HG03045 (cell line): ENCODE data around the gene TRIM49C.
"Not testable (repeated sequence)": the region's sequence is repeated elsewhere in the genome, so short reads cannot be mapped to it uniquely, and the experiment has no call there.

ENCODE experiments used
- ATAC-seq: cut with Tn5 transposase; IDR thresholded peaks from one replicate; pipeline ENCODE4 v1.9.1; 2021; ENCODE audit warnings: mild to moderate bottlenecking, moderate library complexity; ENCODE audit not compliant: unreplicated experiment

The TRIM49C gene

GRCh38 chr11:90030806-90031205 is at the start of gene TRIM49C:
TRIM49C (plus strand) TSS chr11:90031106; CDS start chr11:90035212, 4,106 bp downstream.
- ATAC-seq: not testable (repeated sequence)

- ATAC-seq: not testable (repeated sequence)
Observed at GRCh38 chr11:90024184-90024583, 6.7 kb upstream of the TRIM49C start.

DNA sequence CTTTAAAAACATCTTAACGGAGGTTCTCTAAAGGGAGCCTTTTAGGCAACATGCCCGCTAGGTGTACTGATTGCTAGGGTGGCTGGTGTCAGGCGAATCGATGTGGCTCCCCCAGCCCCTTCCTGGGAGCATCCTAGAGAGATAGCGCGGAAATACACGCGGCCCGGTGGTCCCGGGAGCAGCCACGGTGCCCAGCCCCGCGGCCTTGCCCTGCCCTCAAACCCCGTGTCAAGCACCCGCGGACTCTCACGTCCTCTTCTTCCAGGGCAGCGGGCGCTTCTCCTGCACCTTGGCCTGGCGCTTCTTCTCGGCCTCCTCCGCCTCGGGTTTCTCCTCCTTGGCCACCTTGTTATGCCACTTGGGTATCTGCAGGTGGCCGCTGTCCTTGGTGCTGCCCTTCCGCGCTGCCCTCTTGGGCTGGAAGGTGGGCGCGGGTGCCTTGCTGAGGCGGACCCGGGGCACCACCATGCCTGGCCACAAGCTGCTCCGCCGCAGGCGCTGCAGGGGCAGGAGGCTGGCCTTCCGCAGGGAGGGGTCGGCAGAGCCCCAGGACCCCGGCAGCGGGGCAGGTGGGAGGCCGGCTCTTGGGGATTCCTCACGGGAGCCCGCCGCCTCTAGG is 20.8 kb downstream of the TRIM49C start:
- not testable (repeated sequence) for ATAC-seq

GRCh38 chr11:90052311-90052710 is 21.4 kb downstream of the TRIM49C start:
- not testable (repeated sequence) for ATAC-seq

DNA sequence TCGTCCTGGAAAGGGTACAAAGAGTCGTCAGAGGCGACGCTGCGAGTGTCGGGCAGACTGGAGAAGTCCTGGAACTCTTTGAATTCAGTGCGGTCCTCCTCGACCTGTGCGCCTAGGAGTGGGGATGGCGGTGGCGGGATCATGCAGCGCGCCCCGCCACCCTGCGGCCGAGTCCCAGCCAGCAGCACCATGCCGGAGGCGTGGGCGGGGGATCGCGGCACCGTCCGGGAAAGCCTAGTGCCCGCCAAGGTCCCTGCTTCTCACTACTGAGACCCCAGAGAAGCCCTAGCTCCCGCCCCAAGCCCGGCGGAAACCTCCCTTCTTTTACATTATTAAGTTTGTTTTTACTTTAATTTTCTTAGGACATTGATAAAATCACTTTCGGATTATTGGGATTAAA is 22.6 kb downstream of the TRIM49C start:
- not testable (repeated sequence) for ATAC-seq

- not testable (repeated sequence) for ATAC-seq
Observed at GRCh38 chr11:90085650-90086049, 54.7 kb downstream of the TRIM49C start, which contains the start of gene UBTFL1. UBTFL1 (plus strand) TSS chr11:90085950; CDS start chr11:90085950, 0 bp downstream.

GRCh38 chr11:90088731-90089130 is 57.8 kb downstream of the TRIM49C start:
- not testable (repeated sequence) for ATAC-seq
